Parathyroid adenoma (tissue), 2 donors: Measurements from ENCODE around the gene SULT2B1.
A peak's percentile ranks its signal among the peaks of the same experiment; 100 is the strongest.

Source experiments
- H2AFZ ChIP-seq: fragments of 300-600 bp; sonication (generic); one replicate; pipeline ENCODE4 v1.7.0; 2017; ENCODE audit warnings: antibody characterized with exemption, mild to moderate bottlenecking
- H3K27ac ChIP-seq: fragments of 300-600 bp; sonication (generic); one replicate; pipeline ENCODE4 v1.7.0; 2017
- H3K27me3 ChIP-seq: fragments of 300-600 bp; sonication (generic); one replicate; pipeline ENCODE4 v1.7.0; 2017; ENCODE audit warnings: low read length; ENCODE audit not compliant: control insufficient read depth, insufficient read depth
- H3K36me3 ChIP-seq: fragments of 300-600 bp; sonication (generic); one replicate; pipeline ENCODE4 v1.7.0; 2017; ENCODE audit warnings: low read length; ENCODE audit not compliant: control insufficient read depth, insufficient read depth
- H3K4me1 ChIP-seq: fragments of 300-600 bp; sonication (generic); one replicate; pipeline ENCODE4 v1.7.0; 2017; ENCODE audit warnings: control low read depth
- H3K4me2 ChIP-seq: fragments of 300-600 bp; sonication (generic); one replicate; pipeline ENCODE4 v1.7.0; 2017; ENCODE audit warnings: low read length
- H3K4me3 ChIP-seq: fragments of 300-600 bp; sonication (generic); one replicate; pipeline ENCODE4 v1.7.0; 2017; ENCODE audit warnings: low read depth, low read length
- H3K79me2 ChIP-seq: fragments of 300-600 bp; sonication (generic); one replicate; pipeline ENCODE4 v1.7.0; 2017; ENCODE audit warnings: control low read depth
- H3K9ac ChIP-seq: fragments of 300-600 bp; sonication (generic); one replicate; pipeline ENCODE4 v1.7.0; 2017; ENCODE audit warnings: mild to moderate bottlenecking
- H3K9me3 ChIP-seq: fragments of 300-600 bp; sonication (generic); one replicate; pipeline ENCODE4 v1.7.0; 2017; ENCODE audit warnings: low read length; ENCODE audit not compliant: control insufficient read depth
- TF ChIP-seq, protein P1 (sequence below): fragments of 300-600 bp; sonication (generic); IDR thresholded peaks from one replicate; pipeline ENCODE4 v1.7.0; 2017; ENCODE audit warnings: antibody characterized with exemption, mild to moderate bottlenecking
- donor health status: primary hyperparathyroidism.

SULT2B1 gene

DNA sequence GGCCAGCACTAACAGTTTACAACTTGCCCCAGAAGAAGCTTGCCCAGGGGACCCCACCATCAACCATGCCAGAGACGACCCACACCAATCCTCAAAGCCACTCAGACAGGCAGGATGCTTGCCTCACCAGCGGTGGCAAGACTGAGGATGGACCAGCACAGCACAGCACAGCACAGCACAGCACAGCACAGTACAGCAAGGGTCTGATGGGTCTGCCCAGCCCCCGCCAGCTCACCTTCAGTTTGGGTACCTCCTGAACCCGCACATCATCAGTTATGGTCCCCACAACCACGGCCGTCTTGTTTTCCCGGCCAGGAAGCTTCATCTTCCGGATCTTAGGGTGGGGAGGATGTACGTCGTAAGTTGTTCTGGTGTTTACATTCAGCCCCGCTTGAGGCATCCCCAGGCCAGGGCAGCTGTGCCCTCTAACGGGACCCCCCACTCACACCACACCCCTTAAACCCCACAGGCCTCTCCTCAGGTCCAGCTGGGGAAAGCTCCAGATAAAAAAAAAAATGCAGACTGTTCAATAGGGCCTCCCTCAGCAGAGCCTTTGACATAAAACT lies 64.6 kb downstream of the SULT2B1 start:
- H3K27me3 ChIP-seq: no peaks in the 10 kb centered on the region
- no peaks in the 10 kb centered on the region for H3K9me3 ChIP-seq
- TF ChIP-seq, protein P1, sequence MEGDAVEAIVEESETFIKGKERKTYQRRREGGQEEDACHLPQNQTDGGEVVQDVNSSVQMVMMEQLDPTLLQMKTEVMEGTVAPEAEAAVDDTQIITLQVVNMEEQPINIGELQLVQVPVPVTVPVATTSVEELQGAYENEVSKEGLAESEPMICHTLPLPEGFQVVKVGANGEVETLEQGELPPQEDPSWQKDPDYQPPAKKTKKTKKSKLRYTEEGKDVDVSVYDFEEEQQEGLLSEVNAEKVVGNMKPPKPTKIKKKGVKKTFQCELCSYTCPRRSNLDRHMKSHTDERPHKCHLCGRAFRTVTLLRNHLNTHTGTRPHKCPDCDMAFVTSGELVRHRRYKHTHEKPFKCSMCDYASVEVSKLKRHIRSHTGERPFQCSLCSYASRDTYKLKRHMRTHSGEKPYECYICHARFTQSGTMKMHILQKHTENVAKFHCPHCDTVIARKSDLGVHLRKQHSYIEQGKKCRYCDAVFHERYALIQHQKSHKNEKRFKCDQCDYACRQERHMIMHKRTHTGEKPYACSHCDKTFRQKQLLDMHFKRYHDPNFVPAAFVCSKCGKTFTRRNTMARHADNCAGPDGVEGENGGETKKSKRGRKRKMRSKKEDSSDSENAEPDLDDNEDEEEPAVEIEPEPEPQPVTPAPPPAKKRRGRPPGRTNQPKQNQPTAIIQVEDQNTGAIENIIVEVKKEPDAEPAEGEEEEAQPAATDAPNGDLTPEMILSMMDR: no peak
- peaks cover 16% of the 10 kb centered on the region for H3K4me1 ChIP-seq
- H3K4me3 ChIP-seq: no peak overlapping the region
- H3K79me2 ChIP-seq: peaks cover 4% of the 10 kb centered on the region
- H3K9ac ChIP-seq: no peak overlapping the region
- no peak overlapping the region for H2AFZ ChIP-seq
- no peak overlapping the region for H3K4me2 ChIP-seq
- H3K27ac ChIP-seq: peak overlapping the region; percentile 22
- no peaks in the 10 kb centered on the region for H3K36me3 ChIP-seq

DNA sequence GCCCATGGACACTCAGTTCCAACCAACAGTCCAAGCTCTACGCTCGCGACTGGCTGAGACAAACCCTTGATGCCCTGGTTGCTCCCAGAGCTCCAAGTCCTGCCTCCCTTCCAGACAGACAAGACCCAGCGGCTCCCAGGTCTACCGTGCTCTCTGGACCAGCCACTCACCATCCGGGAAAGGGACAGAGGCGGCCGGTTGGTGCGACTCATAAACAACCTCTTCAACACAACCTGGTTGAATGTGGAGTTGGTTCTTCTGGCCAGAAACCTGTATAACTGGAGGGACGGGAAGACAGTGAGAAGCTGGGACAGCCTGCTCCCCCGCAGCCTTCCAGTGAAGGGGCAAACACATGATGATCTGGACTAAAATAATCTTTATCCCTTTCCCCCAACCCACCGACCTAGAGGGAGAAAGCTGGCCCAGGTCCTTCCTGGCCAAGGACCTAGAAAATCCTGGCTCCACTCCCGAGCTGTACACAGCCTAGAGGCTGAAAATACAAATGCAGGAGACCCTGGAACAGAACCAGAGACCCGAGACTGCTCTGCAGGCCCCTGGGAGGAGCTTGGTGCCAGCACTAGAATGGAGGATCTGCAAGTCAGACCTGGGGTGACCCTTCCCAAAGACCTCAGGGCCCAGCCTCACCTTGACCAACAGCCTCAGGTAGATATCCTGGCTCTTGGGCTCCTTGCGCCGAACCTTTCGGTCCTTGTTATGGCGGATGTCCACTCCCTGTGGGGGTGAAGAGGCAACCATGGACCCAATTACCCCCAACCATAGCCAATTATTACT lies 65.4 kb downstream of the SULT2B1 start:
- H3K27me3 ChIP-seq: no peaks in the 10 kb centered on the region
- H3K4me3 ChIP-seq: peak overlapping the region; percentile 92
- peaks cover 16% of the 10 kb centered on the region for H3K4me1 ChIP-seq
- H3K9me3 ChIP-seq: no peaks in the 10 kb centered on the region
- H3K4me2 ChIP-seq: peak overlapping the region; percentile 79
- no peak overlapping the region for H2AFZ ChIP-seq
- no peaks in the 10 kb centered on the region for H3K36me3 ChIP-seq
- TF ChIP-seq, protein P1: no peak
- H3K79me2 ChIP-seq: peaks cover 4% of the 10 kb centered on the region
- H3K27ac ChIP-seq: peak overlapping the region; percentile 22
- no peak overlapping the region for H3K9ac ChIP-seq

GRCh38 chr19:48618278-48618915 lies 66.4 kb downstream of the SULT2B1 start:
- no peaks in the 10 kb centered on the region for H3K9me3 ChIP-seq
- H3K27me3 ChIP-seq: no peaks in the 10 kb centered on the region
- H3K9ac ChIP-seq: peak overlapping the region; percentile 96
- peak overlapping the region; percentile 92 for H3K4me3 ChIP-seq
- H3K79me2 ChIP-seq: peaks cover 4% of the 10 kb centered on the region
- TF ChIP-seq, protein P1: no peak
- peak overlapping the region; percentile 79 for H3K4me2 ChIP-seq
- H3K4me1 ChIP-seq: peaks cover 19% of the 10 kb centered on the region
- H3K27ac ChIP-seq: peak overlapping the region; percentile 60
- peak overlapping the region; percentile 69 for H2AFZ ChIP-seq
- no peaks in the 10 kb centered on the region for H3K36me3 ChIP-seq

GRCh38 chr19:48618916-48619691 lies 67.1 kb downstream of the SULT2B1 start, which contains the start of the genes RPL18 and SPHK2:
RPL18 (minus strand) TSS chr19:48619178; CDS start chr19:48619143, 35 bp downstream.
SPHK2 (plus strand) TSS chr19:48619506; CDS start chr19:48620515, 1,009 bp downstream.
- TF ChIP-seq, protein P1: peak; percentile 10

More at GRCh38 chr19:48618916-48619691, 67.1 kb downstream of the SULT2B1 start, which contains the start of the genes RPL18 and SPHK2:
- Histone ChIP-seq H3K9ac (peak within 1 kb of the TSS; percentile 96), H3K9me3 (no peaks in the 10 kb centered on the region), H3K79me2 (peaks cover 4% of the 10 kb centered on the region), H3K4me2 (peak within 1 kb of the TSS; percentile 97), H3K4me1 (peaks cover 23% of the 10 kb centered on the region), H3K4me3 (peak within 1 kb of the TSS; percentile 92), H3K27ac (peak within 1 kb of the TSS; percentile 94), H3K36me3 (no peaks in the 10 kb centered on the region), H2AFZ (peak within 1 kb of the TSS; percentile 85), H3K27me3 (no peaks in the 10 kb centered on the region)
